A549 (cell line): ENCODE data around the gene CD4. TPM values are rescaled to one million over a fixed set of nuclear protein-coding genes. Genes with fewer than 3 reads are reported as not detected.

Source experiments
- ATAC-seq, 2 experiments: fragments of 200-7000 bp in 1 of 2; fragments of >200 bp in 1 of 2; cut with Nextera tagmentation in 1 of 2; cut with Tn5 transposase in 1 of 2; 3 replicates each; pipeline versions ENCODE4 v1.8.0 to v1.9.1; 2018 to 2020; ENCODE audit warnings: mild to moderate bottlenecking in 1 of 2, moderate library complexity in 1 of 2
- CTCF ChIA-PET: fragments of 300-600 bp; sonication (Branson Sonifier 250); formaldehyde crosslinking; extraction: SDS; loops from one replicate; lab custom pipeline; 2021; ENCODE audit warnings: antibody characterized with exemption, inconsistent platforms; lab: Yijun Ruan, JAX
- POLR2A ChIA-PET: fragments of 350-600 bp; formaldehyde crosslinking; extraction: SDS; loops from one replicate; lab custom pipeline; 2021; ENCODE audit warnings: antibody characterized with exemption, inconsistent platforms; lab: Yijun Ruan, JAX
- DNase-seq, 2 experiments: peaks; one replicate each; pipeline versions ENCODE4 v3.0.0 to v3.0.0-alpha.2; 2011 to 2016; ENCODE audit warnings: low read depth in 1 of 2, low spot score in 1 of 2
- FAIRE-seq: peaks from 2 replicates; lab custom pipeline; 2011; peaks lifted over from hg19 to GRCh38; lab: Jason Lieb, UNC
- H3K27ac ChIP-seq, 2 experiments: fragments of >200 bp; sonication (Bioruptor Twin); formaldehyde crosslinking; 3 replicates each; pipeline ENCODE4 v1.5.1; 2016 to 2017
- H3K4me1 ChIP-seq: fragments of >200 bp; sonication (Bioruptor Twin); formaldehyde crosslinking; 3 replicates; pipeline ENCODE4 v1.6.1; 2016
- H3K4me2 ChIP-seq: fragments of >200 bp; sonication (Bioruptor Twin); formaldehyde crosslinking; 3 replicates; pipeline ENCODE4 v1.6.1; 2016
- H3K4me3 ChIP-seq: fragments of >200 bp; sonication (Bioruptor Twin); formaldehyde crosslinking; 3 replicates; pipeline ENCODE4 v1.5.1; 2016
- H3K9me3 ChIP-seq: fragments of >200 bp; sonication (Bioruptor Twin); formaldehyde crosslinking; 3 replicates; pipeline ENCODE4 v1.6.1; 2016
- CBX2 ChIP-seq: fragments of 200-600 bp; sonication (generic); IDR thresholded peaks from 2 replicates; pipeline ENCODE4 v1.6.1; 2016; ENCODE audit warnings: low read depth, mild to moderate bottlenecking, borderline replicate concordance
- CBX8 ChIP-seq: fragments of 200-600 bp; sonication (generic); IDR thresholded peaks from 2 replicates; pipeline ENCODE4 v1.6.1; 2016
- CEBPB ChIP-seq, 2 experiments: fragments of >200 bp in 1 of 2; sonication (Bioruptor Twin) in 1 of 2; formaldehyde crosslinking in 1 of 2; IDR thresholded peaks; 2 replicates each; pipeline ENCODE4 v1.6.1; 2012 to 2016
- CHD2 ChIP-seq: fragments of 150-350 bp; IDR thresholded peaks from 2 replicates; pipeline ENCODE4 v1.6.1; 2014; ENCODE audit warnings: low read length; ENCODE audit not compliant: partially characterized antibody
- CHD4 ChIP-seq: fragments of 200-600 bp; sonication (generic); IDR thresholded peaks from 2 replicates; pipeline ENCODE4 v1.6.1; 2016; ENCODE audit warnings: antibody characterized with exemption, mild to moderate bottlenecking, borderline replicate concordance
- EHMT2 ChIP-seq: fragments of 200-600 bp; sonication (generic); IDR thresholded peaks from 2 replicates; pipeline ENCODE4 v1.6.1; 2016; ENCODE audit warnings: antibody characterized with exemption, low read depth, mild to moderate bottlenecking, moderate library complexity
- EP300 ChIP-seq, 2 experiments: fragments of >200 bp; sonication (Bioruptor Twin); formaldehyde crosslinking; IDR thresholded peaks; 2 replicates in 1 of 2; 3 replicates in 1 of 2; pipeline ENCODE4 v1.6.1; 2016 to 2017
- ESRRA ChIP-seq: fragments of 150-350 bp; IDR thresholded peaks from 2 replicates; pipeline ENCODE4 v1.6.1; 2014; ENCODE audit warnings: mild to moderate bottlenecking, low read length, borderline replicate concordance
- FOSL2 ChIP-seq, 2 experiments: fragments of 450-650 bp in 1 of 2; fragments of >200 bp in 1 of 2; sonication (Bioruptor Twin) in 1 of 2; formaldehyde crosslinking; IDR thresholded peaks; 2 replicates each; pipeline versions ENCODE4 v1.5.0 to v1.6.1; 2016 to 2020; ENCODE audit warnings: mild to moderate bottlenecking in 1 of 2, moderate library complexity in 1 of 2
- GATA3 ChIP-seq: IDR thresholded peaks from 2 replicates; pipeline ENCODE4 v1.6.1; 2012; ENCODE audit warnings: borderline replicate concordance
- HEYL ChIP-seq: fragments of 250-450 bp; sonication (Bioruptor Pico); IDR thresholded peaks from 2 replicates; pipeline ENCODE4 v1.8.0; 2021; ENCODE audit warnings: mild to moderate bottlenecking, moderate library complexity
- HOXA7 ChIP-seq: fragments of 250-450 bp; sonication (Bioruptor Pico); IDR thresholded peaks from 2 replicates; pipeline ENCODE4 v1.5.0; 2020; ENCODE audit warnings: mild to moderate bottlenecking, moderate library complexity
- HOXB5 ChIP-seq: fragments of 250-450 bp; sonication (Bioruptor Pico); IDR thresholded peaks from 2 replicates; pipeline ENCODE4 v1.5.0; 2020; ENCODE audit warnings: mild to moderate bottlenecking, moderate library complexity
- MAX ChIP-seq: IDR thresholded peaks from 2 replicates; pipeline ENCODE4 v1.6.1; 2012
- MYC ChIP-seq: IDR thresholded peaks from 2 replicates; pipeline ENCODE4 v1.6.1; 2012; ENCODE audit warnings: mild to moderate bottlenecking, inconsistent platforms, low read length, improper control_type of control experiment, borderline replicate concordance
- NFE2L2 ChIP-seq: fragments of 150-350 bp; conservative IDR thresholded peaks from 2 replicates; pipeline ENCODE4 v1.6.1; 2014; ENCODE audit warnings: low read length
- NPAS2 ChIP-seq: fragments of 250-450 bp; sonication (Bioruptor Pico); IDR thresholded peaks from 2 replicates; pipeline ENCODE4 v1.8.0; 2022; ENCODE audit warnings: mild to moderate bottlenecking, moderate library complexity, borderline replicate concordance
- RAD21 ChIP-seq, 2 experiments: fragments of >200 bp in 1 of 2; sonication (Bioruptor Twin) in 1 of 2; formaldehyde crosslinking in 1 of 2; IDR thresholded peaks in 1 of 2; conservative IDR thresholded peaks in 1 of 2; 2 replicates in 1 of 2; 3 replicates in 1 of 2; pipeline ENCODE4 v1.6.1; 2012 to 2018; ENCODE audit warnings: inconsistent platforms in 1 of 2
- RARB ChIP-seq: fragments of 250-450 bp; sonication (Bioruptor Pico); IDR thresholded peaks from 2 replicates; pipeline ENCODE4 v1.8.0; 2021; ENCODE audit warnings: mild to moderate bottlenecking, moderate library complexity
- SMC3 ChIP-seq: fragments of >200 bp; sonication (Bioruptor Twin); formaldehyde crosslinking; IDR thresholded peaks from 3 replicates; pipeline ENCODE4 v1.6.1; 2018; ENCODE audit warnings: inconsistent platforms
- TP53 ChIP-seq: fragments of 250-450 bp; sonication (Bioruptor Pico); IDR thresholded peaks from 2 replicates; pipeline ENCODE4 v1.5.0; 2021; ENCODE audit warnings: mild to moderate bottlenecking, moderate library complexity
- ZC3H11A ChIP-seq: fragments of 450-650 bp; IDR thresholded peaks from 2 replicates; pipeline ENCODE4 v1.6.1; 2014; ENCODE audit warnings: antibody characterized with exemption, mild to moderate bottlenecking
- WGBS: methylation state at CpG from one replicate; pipeline ENCODE4 v1.1.6; 2017; ENCODE audit errors: missing lambda C conversion rate; 5-methylcytosine and 5-hydroxymethylcytosine counted together
- polyA plus RNA-seq, 4 experiments: library from polyadenylated mRNA; depleted of rRNA in 3 of 4; stranded (reverse); fragments of >200 nt; fragmentation: RNase III in 1 of 4; extraction: RNeasy Plus Mini Kit Qiagen cat#74134 plus additional on column Dnase treatment in 1 of 4; gene quantifications; 2 replicates in 3 of 4; 3 replicates in 1 of 4; pipeline ENCODE4 v1.2.3, GENCODE V29; 2011 to 2017
- TF ChIP-seq, protein P1 (sequence below): fragments of >200 bp; sonication (Bioruptor Twin); formaldehyde crosslinking; IDR thresholded peaks from 3 replicates; pipeline ENCODE4 v1.6.1; 2016
- TF ChIP-seq, protein P2 (sequence below): IDR thresholded peaks from 2 replicates; pipeline ENCODE4 v1.6.1; 2012

Gene CD4
- polyA plus RNA-seq, 2 of the 4 experiments (the other 2 are of a cell fraction): 0.03 TPM; not detected in 1

GRCh38 chr12:6783828-6784227 lies 5.5 kb upstream of the CD4 start (continued):
- TF ChIP-seq, protein P1, sequence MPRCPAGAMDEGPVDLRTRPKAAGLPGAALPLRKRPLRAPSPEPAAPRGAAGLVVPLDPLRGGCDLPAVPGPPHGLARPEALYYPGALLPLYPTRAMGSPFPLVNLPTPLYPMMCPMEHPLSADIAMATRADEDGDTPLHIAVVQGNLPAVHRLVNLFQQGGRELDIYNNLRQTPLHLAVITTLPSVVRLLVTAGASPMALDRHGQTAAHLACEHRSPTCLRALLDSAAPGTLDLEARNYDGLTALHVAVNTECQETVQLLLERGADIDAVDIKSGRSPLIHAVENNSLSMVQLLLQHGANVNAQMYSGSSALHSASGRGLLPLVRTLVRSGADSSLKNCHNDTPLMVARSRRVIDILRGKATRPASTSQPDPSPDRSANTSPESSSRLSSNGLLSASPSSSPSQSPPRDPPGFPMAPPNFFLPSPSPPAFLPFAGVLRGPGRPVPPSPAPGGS: no peak
- no peak for TF ChIP-seq NPAS2 (CRISPR knock-in tag)
- TF ChIP-seq GATA3: no peak
- TF ChIP-seq CHD4: no peak
- TF ChIP-seq SMC3: no peak
- no peak for TF ChIP-seq CBX2
- no peak for TF ChIP-seq CBX8
- TF ChIP-seq, all 56 proteins: peak for 0

DNA sequence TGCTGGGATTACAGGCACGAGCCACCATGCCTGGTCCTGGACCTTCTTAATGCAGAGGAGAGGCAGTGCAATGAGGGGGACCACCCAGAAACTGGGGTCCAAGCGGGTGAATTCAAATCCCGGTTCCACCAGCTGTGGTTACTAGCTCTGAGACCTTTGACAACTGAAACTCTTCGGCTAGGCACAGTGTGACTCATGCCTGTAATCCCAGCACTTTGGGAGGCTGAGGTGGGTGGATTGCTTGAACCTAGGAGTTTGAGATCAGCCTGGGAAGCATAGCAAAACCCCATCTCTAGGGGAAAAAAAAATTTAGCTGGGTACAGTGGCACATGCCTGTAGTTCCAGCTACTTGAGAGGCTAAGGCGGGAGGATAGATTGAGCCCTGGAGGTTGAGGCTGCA lies 5.0 kb upstream of the CD4 start:
- no peak for TF ChIP-seq EHMT2
- TF ChIP-seq RAD21 (conservative IDR thresholded peaks at IDR 0.05 in 1 of 2, IDR thresholded peaks at IDR 0.05 in 1 of 2): no peak
- TF ChIP-seq HOXB5 (CRISPR knock-in tag): no peak
- no peak for TF ChIP-seq TP53 (CRISPR knock-in tag)
- TF ChIP-seq NFE2L2: no peak
- TF ChIP-seq HOXA7 (CRISPR knock-in tag): no peak
- no peak for TF ChIP-seq EP300 (IDR thresholded peaks at IDR 0.05)
- no peak for TF ChIP-seq FOSL2 (IDR thresholded peaks at IDR 0.05)
- no peak for TF ChIP-seq FOSL2 (CRISPR knock-in tag; IDR thresholded peaks at IDR 0.05)
- no peak for TF ChIP-seq CEBPB (IDR thresholded peaks at IDR 0.05)
- no peak for TF ChIP-seq ZC3H11A
- TF ChIP-seq HEYL (CRISPR knock-in tag): no peak
- no peak for TF ChIP-seq MAX
- TF ChIP-seq ESRRA: no peak
- no peak for TF ChIP-seq CBX8
- TF ChIP-seq, protein P2, sequence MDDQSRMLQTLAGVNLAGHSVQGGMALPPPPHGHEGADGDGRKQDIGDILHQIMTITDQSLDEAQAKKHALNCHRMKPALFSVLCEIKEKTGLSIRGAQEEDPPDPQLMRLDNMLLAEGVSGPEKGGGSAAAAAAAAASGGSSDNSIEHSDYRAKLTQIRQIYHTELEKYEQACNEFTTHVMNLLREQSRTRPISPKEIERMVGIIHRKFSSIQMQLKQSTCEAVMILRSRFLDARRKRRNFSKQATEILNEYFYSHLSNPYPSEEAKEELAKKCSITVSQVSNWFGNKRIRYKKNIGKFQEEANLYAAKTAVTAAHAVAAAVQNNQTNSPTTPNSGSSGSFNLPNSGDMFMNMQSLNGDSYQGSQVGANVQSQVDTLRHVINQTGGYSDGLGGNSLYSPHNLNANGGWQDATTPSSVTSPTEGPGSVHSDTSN: no peak
- TF ChIP-seq CHD2: no peak
- no peak for TF ChIP-seq RARB
- Histone ChIP-seq H3K27ac (no peak overlapping the region), H3K4me2 (no peak overlapping the region), H3K4me3 (no peak overlapping the region), H3K4me1 (no peaks in the 10 kb centered on the region), H3K9me3 (no peaks in the 10 kb centered on the region)
- DNase-seq (no peak), ATAC-seq (no peak), FAIRE-seq (no peak)
- POLR2A ChIA-PET: no interaction called here
- CTCF ChIA-PET: interaction anchor here (1.7 to 26.0 kb wide), 7 partner anchors 15 to 64 kb away, joined by 4 to 670 read pairs (median 14); partner anchors contain the start of genes GPR162, LAG3, MLF2 and P3H3
- WGBS: 62% methylated on average over 5 of the region's 5 CpGs

- Histone ChIP-seq H3K9me3 (no peaks in the 10 kb centered on the region), H3K4me2 (no peak overlapping the region), H3K27ac (no peak overlapping the region), H3K4me3 (no peak overlapping the region)
- no peak for DNase-seq
- 71% methylated on average over 5 of the region's 5 CpGs for WGBS
- TF ChIP-seq MYC: no peak
- TF ChIP-seq, all 56 proteins: peak for 0
- ChIA-PET POLR2A (no interaction called here), CTCF (interaction anchor here (1.7 to 26.0 kb wide), 7 partner anchors 16 to 64 kb away, joined by 4 to 670 read pairs (median 14); partner anchors contain the start of genes GPR162, LAG3, MLF2 and P3H3)
- FAIRE-seq (no peak), ATAC-seq (no peak)
- no peaks in the 10 kb centered on the region for H3K4me1 ChIP-seq
Measured at GRCh38 chr12:6784761-6785160, 4.6 kb upstream of the CD4 start.
